SJCRH30 (cell line): ENCODE data around the gene ATP13A3. TPM values are rescaled to one million over a fixed set of nuclear protein-coding genes. Genes with fewer than 3 reads are reported as not detected.
"Not testable (repeated sequence)": the region's sequence is repeated elsewhere in the genome, so short reads cannot be mapped to it uniquely, and the experiment has no call there.

Source experiments
- DNase-seq, 2 experiments: peaks; one replicate each; pipeline ENCODE4 v3.0.0-alpha.2; 2015 to 2020
- H3K27ac ChIP-seq: fragments of 250-450 bp; sonication (Bioruptor Pico); 2 replicates; pipeline ENCODE4 v1.5.1; 2020; ENCODE audit warnings: mild to moderate bottlenecking, moderate library complexity
- H3K27me3 ChIP-seq: fragments of 250-450 bp; sonication (Bioruptor Pico); 2 replicates; pipeline ENCODE4 v1.5.1; 2020; ENCODE audit warnings: mild to moderate bottlenecking, moderate library complexity
- H3K36me3 ChIP-seq: fragments of 250-450 bp; sonication (Bioruptor Pico); 2 replicates; pipeline ENCODE4 v1.5.1; 2020; ENCODE audit warnings: mild to moderate bottlenecking, moderate library complexity
- H3K4me1 ChIP-seq: fragments of 250-450 bp; sonication (Bioruptor Pico); 2 replicates; pipeline ENCODE4 v1.5.1; 2020; ENCODE audit warnings: mild to moderate bottlenecking, moderate library complexity
- H3K4me3 ChIP-seq: fragments of 250-450 bp; sonication (Bioruptor Pico); 2 replicates; pipeline ENCODE4 v1.5.1; 2020; ENCODE audit warnings: mild to moderate bottlenecking, moderate library complexity
- H3K9me3 ChIP-seq: fragments of 250-450 bp; sonication (Bioruptor Pico); replicated peaks from 2 replicates; pipeline ENCODE4 v1.5.1; 2020; ENCODE audit warnings: mild to moderate bottlenecking, moderate library complexity
- total RNA-seq: library from RNA; depleted of rRNA; stranded (reverse); fragments of >200 nt; shearing (Covaris generic); gene quantifications from 2 replicates; pipeline ENCODE4 v1.2.3, GENCODE V29; 2014; rRNA removed

ATP13A3 gene
- 129 and 155 TPM in 2 replicates for total RNA-seq

- H3K4me3 ChIP-seq, result peak within 1 kb of the TSS; percentile 90
- peak within 1 kb of the TSS; percentile 66 for H3K27ac ChIP-seq
- H3K27me3 ChIP-seq, result no peaks in the 10 kb centered on the region
- peaks cover 7% of the 10 kb centered on the region for H3K4me1 ChIP-seq
- peaks cover 12% of the 10 kb centered on the region for H3K36me3 ChIP-seq
- DNase-seq, result peak; percentile 83 to 84
- no peaks in the 10 kb centered on the region for H3K9me3 ChIP-seq
Measured at GRCh38 chr3:194486540-194487288, at the start of gene ATP13A3. ATP13A3 (minus strand) TSS chr3:194487002; CDS start chr3:194462190, 24,812 bp downstream.

GRCh38 chr3:194535199-194535598 is 48.4 kb upstream of the ATP13A3 start:
- DNase-seq, H3K36me3 ChIP-seq, H3K4me3 ChIP-seq, H3K9me3 ChIP-seq, H3K27ac ChIP-seq, H3K27me3 ChIP-seq: not testable (repeated sequence)
- peaks cover 13% of the 10 kb centered on the region; the same call in 1 of the 2 replicates for H3K4me1 ChIP-seq

GRCh38 chr3:194534243-194534642 is 47.4 kb upstream of the ATP13A3 start:
- H3K4me3 ChIP-seq, result no peak overlapping the region
- H3K9me3 ChIP-seq, result no peaks in the 10 kb centered on the region
- no peak for DNase-seq
- H3K27ac ChIP-seq, result no peak overlapping the region
- H3K27me3 ChIP-seq, result no peaks in the 10 kb centered on the region
- no peaks in the 10 kb centered on the region for H3K36me3 ChIP-seq
- peaks cover 13% of the 10 kb centered on the region; the same call in 1 of the 2 replicates for H3K4me1 ChIP-seq

GRCh38 chr3:194532591-194532990 is 45.8 kb upstream of the ATP13A3 start:
- H3K4me3 ChIP-seq, result no peak overlapping the region
- no peak overlapping the region for H3K27ac ChIP-seq
- H3K27me3 ChIP-seq, result no peaks in the 10 kb centered on the region
- no peaks in the 10 kb centered on the region for H3K9me3 ChIP-seq
- H3K36me3 ChIP-seq, result no peaks in the 10 kb centered on the region
- H3K4me1 ChIP-seq, result peaks cover 13% of the 10 kb centered on the region; the same call in 1 of the 2 replicates
- no peak for DNase-seq

GRCh38 chr3:194527726-194528125 is 40.9 kb upstream of the ATP13A3 start:
- no peaks in the 10 kb centered on the region for H3K36me3 ChIP-seq
- no peak overlapping the region for H3K27ac ChIP-seq
- H3K4me3 ChIP-seq, result no peak overlapping the region
- no peak for DNase-seq
- H3K9me3 ChIP-seq, result no peaks in the 10 kb centered on the region
- no peaks in the 10 kb centered on the region for H3K4me1 ChIP-seq
- no peaks in the 10 kb centered on the region for H3K27me3 ChIP-seq

- Histone ChIP-seq H3K27me3 (no peaks in the 10 kb centered on the region), H3K9me3 (no peaks in the 10 kb centered on the region), H3K4me1 (no peaks in the 10 kb centered on the region), H3K36me3 (no peaks in the 10 kb centered on the region), H3K27ac (no peak overlapping the region), H3K4me3 (no peak overlapping the region)
- DNase-seq, result no peak
Measured at GRCh38 chr3:194526164-194526563, 39.4 kb upstream of the ATP13A3 start.

GRCh38 chr3:194522579-194523046 is 35.8 kb upstream of the ATP13A3 start:
- H3K4me1 ChIP-seq, result peaks cover 7% of the 10 kb centered on the region; the same call in 1 of the 2 replicates
- no peak overlapping the region for H3K27ac ChIP-seq
- H3K36me3 ChIP-seq, result no peaks in the 10 kb centered on the region
- H3K9me3 ChIP-seq, result no peaks in the 10 kb centered on the region
- DNase-seq, result no peak
- no peaks in the 10 kb centered on the region for H3K27me3 ChIP-seq
- no peak overlapping the region for H3K4me3 ChIP-seq

GRCh38 chr3:194521510-194522260 is 34.9 kb upstream of the ATP13A3 start:
- Histone ChIP-seq H3K4me1 (peaks cover 7% of the 10 kb centered on the region; the same call in 1 of the 2 replicates), H3K36me3 (no peaks in the 10 kb centered on the region), H3K4me3 (no peak overlapping the region), H3K9me3 (no peaks in the 10 kb centered on the region), H3K27me3 (no peaks in the 10 kb centered on the region), H3K27ac (no peak overlapping the region)
- no peak for DNase-seq

- peak; percentile 11 to 24 for DNase-seq
- H3K4me1 ChIP-seq, result not testable (repeated sequence)
Measured at GRCh38 chr3:194520682-194521162, 33.9 kb upstream of the ATP13A3 start.

GRCh38 chr3:194520201-194520600 is 33.4 kb upstream of the ATP13A3 start:
- H3K4me3 ChIP-seq, result not testable (repeated sequence)

More at GRCh38 chr3:194520682-194521162, 33.9 kb upstream of the ATP13A3 start:
- not testable (repeated sequence) for H3K36me3 ChIP-seq, H3K27ac ChIP-seq, H3K27me3 ChIP-seq, H3K9me3 ChIP-seq, H3K4me3 ChIP-seq

GRCh38 chr3:194518652-194519051 is 31.9 kb upstream of the ATP13A3 start:
- Histone ChIP-seq H3K4me3 (no peak overlapping the region), H3K27ac (no peak overlapping the region), H3K4me1 (peaks cover 7% of the 10 kb centered on the region; the same call in 1 of the 2 replicates), H3K9me3 (no peaks in the 10 kb centered on the region), H3K27me3 (no peaks in the 10 kb centered on the region), H3K36me3 (no peaks in the 10 kb centered on the region)
- DNase-seq, result no peak

More at GRCh38 chr3:194520201-194520600, 33.4 kb upstream of the ATP13A3 start:
- H3K4me1 ChIP-seq, H3K27ac ChIP-seq, H3K36me3 ChIP-seq, H3K27me3 ChIP-seq, H3K9me3 ChIP-seq: not testable (repeated sequence)
- DNase-seq, result peak; percentile 6 to 26

GRCh38 chr3:194517333-194517732 is 30.5 kb upstream of the ATP13A3 start:
- Histone ChIP-seq H3K27ac (no peak overlapping the region), H3K27me3 (no peaks in the 10 kb centered on the region), H3K36me3 (no peaks in the 10 kb centered on the region), H3K4me1 (peaks cover 7% of the 10 kb centered on the region; the same call in 1 of the 2 replicates), H3K9me3 (no peaks in the 10 kb centered on the region), H3K4me3 (no peak overlapping the region)
- no peak for DNase-seq

GRCh38 chr3:194514626-194515025 is 27.8 kb upstream of the ATP13A3 start:
- Histone ChIP-seq H3K9me3 (no peaks in the 10 kb centered on the region), H3K4me3 (no peak overlapping the region), H3K36me3 (no peaks in the 10 kb centered on the region), H3K27ac (no peak overlapping the region), H3K4me1 (no peaks in the 10 kb centered on the region), H3K27me3 (no peaks in the 10 kb centered on the region)
- no peak for DNase-seq

- Histone ChIP-seq H3K4me3 (no peak overlapping the region), H3K4me1 (peaks cover 6% of the 10 kb centered on the region), H3K9me3 (no peaks in the 10 kb centered on the region), H3K27me3 (no peaks in the 10 kb centered on the region), H3K36me3 (no peaks in the 10 kb centered on the region), H3K27ac (no peak overlapping the region)
- DNase-seq, result no peak
Measured at GRCh38 chr3:194512895-194513601, 26.2 kb upstream of the ATP13A3 start.
